ENCODE data around the gene FAM153A.
"Not testable (repeated sequence)": the region's sequence is repeated elsewhere in the genome, so short reads cannot be mapped to it uniquely, and the experiment has no call there.

FAM153A gene

DNA sequence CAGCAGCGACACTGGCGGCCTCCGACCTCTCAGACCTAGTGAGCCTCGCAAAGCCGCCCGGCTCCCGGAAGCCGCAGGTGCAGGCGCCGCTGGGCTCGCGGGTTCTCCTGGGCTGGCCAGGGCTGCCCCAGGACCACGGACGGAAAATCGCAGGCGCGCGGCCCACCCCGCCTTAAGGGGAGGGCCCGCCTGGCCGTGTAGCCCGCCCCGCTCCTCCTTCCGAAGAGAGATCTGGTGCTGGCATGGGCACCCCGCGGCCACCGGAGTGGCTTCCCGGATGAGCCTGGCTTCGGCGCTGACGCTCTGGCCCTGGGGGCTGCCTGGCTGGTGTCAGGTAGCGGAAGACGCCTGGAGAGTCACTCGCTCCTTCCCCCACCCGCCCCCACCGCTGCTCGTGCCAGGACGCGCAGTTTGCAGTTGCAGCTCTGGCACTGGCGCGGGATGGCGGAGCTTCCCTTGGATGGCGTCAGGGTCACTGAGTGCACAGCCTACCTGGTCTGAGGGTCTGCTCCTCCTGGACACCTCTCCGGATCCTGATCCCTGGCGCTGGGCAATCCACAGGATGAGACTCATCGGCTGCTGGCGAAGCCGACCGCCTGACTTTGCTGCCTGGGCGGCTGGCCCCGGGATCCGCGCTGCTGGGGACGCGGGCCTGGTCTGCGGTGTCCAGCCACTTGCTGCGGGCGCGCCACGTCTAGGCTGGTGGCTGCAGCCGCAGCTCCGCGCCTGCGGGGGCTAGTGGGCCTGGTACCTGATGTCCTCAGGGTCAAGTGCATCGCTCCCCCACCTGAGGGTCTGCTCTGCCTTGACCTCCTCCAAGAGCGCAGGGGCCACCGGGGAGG, at the start of gene FAM153A:
FAM153A (minus strand) TSS at position 108 of the 842 bp plus-strand sequence.
- not testable (repeated sequence) for DNase-seq

DNA sequence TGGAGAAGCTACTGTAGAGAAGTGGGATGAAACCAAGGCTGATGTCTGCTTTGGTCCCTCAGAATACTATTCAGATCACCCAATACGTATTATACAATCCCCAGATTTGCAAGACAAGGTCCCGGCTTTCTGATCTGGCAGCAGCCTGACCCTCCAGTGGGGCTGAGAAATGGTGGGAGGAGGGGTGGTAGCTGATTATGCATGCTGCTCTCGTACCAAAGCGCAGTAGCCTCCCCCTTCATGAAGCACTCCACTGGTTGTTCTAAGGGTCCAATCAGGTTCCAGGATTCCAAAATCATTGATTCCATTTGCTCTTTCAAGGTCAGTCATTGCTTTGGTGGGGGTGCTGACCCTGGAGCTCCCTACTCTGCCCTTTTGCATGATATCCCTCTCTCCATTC, 49.6 kb upstream of the FAM153A start:
- not testable (repeated sequence) for DNase-seq

DNA sequence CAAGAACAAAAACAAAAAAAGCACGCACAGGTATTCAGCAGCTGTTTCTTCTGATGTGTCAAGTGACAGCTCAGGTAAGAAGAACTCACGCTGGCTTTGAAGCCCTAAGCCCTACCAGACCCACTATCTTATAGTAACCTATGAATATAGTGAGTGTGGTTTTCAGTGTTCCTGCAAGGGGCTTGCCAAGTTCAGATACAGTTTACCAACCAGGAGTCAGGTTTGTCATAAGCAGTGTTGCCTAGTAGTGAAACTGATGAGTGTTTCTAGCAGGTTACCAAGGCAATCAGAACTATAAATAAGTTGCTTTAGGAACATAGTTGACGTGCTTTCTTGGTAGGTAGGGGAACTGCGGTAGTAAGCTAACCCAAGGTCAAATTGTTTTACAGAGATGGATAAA, 43.4 kb upstream of the FAM153A start:
- DNase-seq, result not testable (repeated sequence)

DNA sequence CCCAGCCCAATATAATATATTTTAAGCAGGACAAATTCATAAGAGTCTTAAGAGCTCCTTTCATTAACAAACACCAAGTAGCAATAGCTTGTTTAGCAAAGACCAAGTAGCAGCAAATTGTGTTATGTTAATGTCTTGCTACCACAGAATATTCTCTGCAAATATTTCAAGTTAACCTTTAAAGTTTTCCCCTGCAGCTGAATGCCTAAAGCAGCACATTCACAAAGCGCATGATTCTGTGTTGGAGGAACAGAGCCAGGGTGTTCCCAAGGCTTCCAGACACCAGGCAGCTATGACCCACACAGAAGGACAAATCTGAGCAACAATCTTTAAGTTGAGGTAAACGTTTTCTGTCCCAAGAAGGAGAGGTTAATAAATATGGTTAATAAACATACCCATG, 42.1 kb upstream of the FAM153A start:
- DNase-seq, result not testable (repeated sequence)

DNA sequence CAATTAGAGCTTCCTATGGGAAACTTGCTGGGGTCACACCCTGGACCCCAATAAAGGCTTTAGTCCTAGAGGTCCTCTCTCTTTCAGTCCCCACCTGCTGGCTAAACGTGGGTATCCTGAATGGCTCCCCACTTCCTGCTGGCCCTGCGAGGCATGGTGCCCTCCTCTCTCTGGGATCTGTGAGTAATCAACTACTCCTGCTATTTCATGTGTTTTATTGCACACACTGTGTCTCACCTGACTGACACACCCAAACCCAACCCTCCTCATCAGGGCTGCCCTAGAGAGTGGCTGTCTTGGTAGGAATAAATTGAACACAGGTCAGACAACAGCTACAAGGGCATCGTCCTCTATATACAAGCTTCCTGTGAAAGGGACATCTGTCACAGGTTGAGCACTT, 39.8 kb upstream of the FAM153A start:
- DNase-seq, result not testable (repeated sequence)

DNA sequence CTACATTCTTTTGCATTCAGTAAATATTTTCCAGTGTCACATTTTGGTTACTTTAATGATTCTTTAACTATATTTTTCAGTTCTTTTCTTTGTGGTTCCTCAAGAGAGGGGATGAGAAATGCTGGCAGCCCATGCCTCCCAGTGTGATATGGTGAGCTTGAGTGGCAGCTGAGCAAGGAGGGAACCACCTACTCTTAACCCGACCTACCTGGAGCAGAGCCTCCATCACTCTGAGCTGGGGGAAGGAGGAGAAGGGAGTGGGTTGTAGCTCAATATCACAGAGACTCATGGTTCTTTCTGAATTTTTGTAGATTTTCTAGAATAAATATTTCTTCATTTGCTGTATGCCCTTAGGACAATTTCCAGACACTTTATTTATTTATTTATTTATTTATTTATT, 37.0 kb upstream of the FAM153A start:
- DNase-seq, result not testable (repeated sequence)

DNA sequence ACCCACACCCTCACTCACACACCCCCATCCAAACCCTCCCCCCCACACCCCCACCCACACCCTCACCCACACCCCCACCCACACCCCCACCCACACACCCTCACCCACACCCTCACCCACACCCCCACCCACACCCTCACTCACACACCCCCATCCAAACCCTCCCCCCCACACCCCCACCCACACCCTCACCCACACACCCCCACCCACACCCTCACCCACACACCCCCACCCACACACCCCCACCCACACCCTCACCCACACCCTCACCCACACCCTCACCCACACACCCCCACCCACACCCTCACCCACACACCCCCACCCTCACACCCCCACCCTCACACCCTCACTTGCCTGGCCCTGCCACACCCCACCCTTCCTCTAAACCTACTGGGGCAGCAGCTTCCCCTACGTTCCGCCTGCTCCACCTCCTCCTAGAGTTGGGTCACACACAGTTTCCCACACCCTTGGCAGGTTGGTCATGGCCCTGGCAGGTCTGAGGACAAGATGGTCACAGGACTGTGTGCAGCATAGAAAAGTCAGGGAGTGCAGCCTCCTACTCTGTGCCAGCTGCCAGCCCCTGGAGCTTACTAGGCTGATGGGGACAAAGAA, 30.2 kb upstream of the FAM153A start:
- DNase-seq, result not testable (repeated sequence)

DNA sequence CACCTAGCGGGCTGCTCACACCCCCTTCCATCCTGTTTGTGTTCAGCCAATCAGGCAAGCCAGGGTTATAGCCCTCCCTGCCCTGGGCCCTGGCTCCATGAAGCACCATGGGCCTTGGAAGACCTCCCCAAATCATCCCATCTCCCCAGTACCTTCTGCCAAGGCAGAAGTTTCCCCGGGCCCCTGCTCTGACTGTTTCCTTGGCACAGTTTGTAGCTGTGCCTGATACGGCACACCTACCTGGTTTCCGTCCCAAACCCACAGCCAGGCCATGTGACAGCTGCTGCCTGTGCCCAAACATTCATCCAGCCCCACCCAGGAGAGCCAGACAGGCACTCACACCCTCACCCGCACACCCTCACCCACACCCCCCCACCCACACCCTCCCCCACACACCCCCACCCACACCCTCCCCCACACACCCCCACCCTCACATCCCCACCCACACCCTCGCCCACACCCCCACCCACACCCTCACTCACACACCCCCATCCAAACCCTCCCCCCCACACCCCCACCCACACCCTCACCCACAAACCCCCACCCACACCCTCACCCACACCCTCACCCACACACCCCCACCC, 29.6 kb upstream of the FAM153A start:
- not testable (repeated sequence) for DNase-seq

DNA sequence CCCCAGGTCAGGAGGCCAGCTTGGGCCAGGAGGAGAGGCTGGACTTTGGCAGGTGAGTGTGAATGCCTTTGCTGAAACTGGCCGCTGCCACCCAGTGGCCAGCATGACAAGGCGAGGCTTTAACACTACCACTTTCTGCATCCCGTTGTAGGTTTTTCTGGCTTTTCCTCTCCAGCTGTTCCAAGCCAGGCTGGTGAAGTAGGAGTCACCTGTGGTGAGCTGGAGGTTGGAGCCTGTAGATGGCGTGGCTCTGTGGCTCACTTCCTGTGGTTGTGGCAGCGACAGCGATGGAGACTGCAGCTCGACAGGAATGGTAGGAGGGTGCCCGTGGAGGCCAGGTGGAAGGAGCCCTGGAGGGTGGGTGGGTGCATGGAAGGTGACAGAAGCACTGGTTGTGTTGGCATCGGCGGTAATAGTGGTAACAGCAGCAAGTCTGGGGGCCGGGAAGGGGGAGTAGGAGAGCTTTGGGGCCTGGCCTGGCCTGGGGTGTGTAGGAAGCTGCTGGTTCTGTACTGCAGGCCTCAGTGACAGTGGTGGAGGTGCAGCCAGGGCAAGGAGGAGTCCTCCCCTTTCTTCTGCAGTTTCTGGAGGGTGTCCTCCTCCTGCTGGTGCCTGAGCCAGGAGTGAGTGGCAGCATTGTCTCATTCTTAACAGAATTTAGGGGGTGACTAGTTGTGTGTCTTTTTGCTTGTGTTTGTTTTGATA, 26.7 kb upstream of the FAM153A start:
- not testable (repeated sequence) for DNase-seq

DNA sequence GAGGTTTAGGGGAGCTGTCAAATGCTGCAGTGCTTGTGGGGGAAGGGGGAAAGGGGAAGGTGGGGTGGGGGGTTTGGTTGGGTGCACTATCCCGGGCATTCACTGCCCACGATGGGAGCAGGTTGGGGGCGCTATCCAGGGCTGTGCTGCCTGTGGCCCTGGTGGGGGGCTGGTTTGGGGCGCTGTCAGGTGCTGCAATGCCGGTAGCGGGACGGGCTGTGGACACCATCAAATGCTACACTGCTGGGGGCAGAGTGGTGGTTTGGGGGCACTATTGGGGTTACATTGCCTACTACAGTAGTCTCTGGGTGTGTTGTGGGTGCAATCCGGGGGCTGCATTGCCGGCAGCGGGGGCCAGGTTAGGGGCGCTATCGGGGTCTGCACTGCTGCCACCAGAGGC, 25.7 kb upstream of the FAM153A start:
- DNase-seq, result not testable (repeated sequence)

DNA sequence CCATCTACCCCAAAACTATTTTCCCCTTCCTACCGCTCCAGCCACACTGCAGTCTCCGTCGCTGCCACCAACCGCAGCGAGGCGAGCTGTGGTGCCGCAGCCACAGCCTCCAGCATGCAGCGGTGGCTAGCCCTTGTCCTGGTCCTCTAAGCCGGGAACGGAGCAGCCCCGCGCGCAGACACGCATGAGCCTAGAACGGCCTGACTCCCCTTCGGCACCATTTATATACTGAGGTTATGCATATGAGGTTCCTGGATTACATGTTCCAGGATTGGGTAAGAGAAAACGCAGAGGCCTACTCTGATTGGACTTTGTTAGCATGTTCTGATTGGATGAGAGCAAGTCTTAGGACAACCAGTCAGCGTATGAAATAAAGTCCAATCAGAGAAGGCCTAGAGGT, 24.6 kb upstream of the FAM153A start:
- not testable (repeated sequence) for DNase-seq

DNA sequence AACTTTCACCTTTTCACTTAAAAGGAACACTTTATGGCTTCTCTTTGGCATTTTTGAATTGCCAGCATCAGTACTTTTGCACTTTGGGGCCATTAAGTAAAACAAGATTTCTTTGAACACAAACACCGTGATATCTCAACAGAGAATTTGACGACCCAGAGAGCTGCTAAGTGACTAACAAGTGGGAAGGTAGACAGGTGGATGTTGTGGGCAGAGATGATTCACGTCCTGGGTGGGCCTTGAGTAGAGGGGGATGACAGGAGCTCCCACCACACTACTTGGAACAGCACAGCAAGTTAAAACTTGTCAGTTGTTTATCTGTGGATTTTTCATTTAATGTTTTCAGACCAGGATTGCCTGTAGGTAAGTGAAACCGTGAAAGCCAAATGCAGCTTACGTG, 18.7 kb upstream of the FAM153A start:
- DNase-seq, result not testable (repeated sequence)

DNA sequence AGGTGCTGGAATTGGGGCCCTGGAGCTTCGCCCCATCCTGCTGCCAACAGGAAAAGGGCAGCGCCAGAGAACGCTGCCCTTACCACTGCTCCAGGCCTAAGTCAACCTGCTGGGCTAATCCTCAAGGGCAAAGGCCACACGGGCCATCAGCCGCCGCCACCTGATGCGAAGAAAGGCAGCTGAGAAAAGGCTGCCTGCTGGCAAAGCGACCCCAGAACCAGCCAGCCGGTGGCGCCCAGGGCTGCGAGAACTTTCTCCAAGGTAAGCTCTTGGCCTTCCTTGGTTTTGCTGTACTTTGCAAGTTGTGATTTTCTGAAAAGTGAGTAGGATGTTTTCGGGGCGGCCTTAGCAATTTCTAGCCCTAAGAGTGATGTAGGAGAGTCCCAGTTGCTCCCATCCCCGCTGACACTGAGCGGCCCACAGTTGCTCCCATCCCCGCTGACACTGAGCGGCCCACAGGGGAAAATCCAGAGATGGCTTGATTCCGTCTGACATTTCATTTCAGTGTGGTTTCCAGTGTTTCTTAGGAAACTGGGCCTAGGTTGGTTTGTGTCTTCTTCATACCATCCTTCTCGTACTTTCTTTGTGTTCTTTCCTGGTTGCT, 15.6 kb upstream of the FAM153A start:
- not testable (repeated sequence) for DNase-seq

DNA sequence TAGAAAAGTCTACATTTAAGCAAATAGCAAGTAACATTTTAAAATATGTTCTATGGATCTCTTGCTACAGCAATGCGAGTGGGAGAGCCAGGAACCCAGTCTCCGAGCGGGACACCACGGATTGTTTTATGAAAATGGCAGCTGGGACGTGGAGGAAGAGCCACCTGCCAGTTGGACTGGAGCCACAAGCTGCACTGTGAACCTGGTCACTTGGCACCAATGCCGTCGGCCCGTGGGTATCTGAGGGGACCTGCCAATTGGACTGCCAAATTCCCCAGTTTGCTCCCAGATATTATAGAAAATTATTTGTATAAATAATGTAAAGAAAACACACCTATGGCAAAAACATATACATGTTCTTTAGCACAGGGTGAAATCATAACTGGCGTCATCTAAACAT, 10.6 kb upstream of the FAM153A start:
- DNase-seq, result not testable (repeated sequence)

DNA sequence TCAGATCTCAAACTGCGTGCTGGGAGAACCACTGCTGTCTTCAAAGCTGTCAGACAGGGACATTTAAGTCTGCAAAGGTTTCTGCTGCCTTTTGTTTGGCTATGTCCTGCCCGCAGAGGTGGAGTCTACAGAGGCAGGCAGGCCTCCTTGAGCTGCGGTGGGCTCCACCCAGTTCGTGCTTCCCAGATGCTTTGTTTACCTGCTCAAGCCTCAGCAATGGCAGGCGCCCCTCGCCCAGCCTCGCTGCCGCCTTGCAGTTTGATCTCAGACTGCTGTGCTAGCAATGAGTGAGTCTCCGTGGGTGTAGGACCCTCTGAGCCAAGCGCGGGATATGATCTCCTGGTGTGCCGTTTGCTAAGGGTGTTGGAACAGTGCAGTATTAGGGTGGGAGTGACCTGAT, 8.9 kb upstream of the FAM153A start:
- DNase-seq, result not testable (repeated sequence)

DNA sequence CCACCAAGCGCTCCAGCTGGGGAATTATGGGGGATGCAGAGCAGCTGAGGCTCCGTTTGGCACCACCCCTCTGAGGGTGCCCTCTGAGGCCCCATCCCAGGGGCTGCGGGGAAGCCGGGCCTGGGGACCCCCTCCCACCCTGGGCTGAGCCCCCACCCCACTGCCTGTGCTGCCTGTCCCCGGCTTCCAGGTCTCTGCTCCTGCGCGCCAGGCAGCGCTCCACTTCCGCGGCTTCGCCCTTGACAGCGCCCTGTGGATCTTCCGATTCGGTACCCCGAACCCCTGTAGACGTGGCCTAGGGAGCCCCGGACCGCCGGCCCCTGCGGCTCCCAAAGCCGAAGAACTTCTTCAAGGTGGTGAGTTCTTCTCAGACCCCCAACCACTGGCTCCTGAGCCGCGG, 530 bp downstream of the FAM153A start:
- DNase-seq, result not testable (repeated sequence)

DNA sequence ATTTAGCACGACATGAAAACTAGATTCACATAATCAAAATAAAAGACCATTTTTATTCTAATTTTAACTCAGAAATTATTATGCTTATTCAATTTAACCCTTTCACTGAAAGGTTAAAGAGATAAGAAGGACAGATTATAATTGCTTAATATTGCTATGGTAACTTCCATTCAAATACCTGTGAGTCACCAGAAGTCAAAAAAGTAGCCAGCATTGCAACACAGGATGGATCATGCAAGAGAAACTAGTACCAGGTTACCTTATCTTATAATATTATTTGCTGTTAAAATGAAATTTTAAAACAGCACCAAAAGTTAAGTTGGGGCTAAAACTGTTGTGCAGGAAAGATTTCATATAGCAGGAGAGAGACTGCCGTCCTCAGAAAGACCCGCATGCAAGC, 11.5 kb downstream of the FAM153A start:
- not testable (repeated sequence) for DNase-seq

DNA sequence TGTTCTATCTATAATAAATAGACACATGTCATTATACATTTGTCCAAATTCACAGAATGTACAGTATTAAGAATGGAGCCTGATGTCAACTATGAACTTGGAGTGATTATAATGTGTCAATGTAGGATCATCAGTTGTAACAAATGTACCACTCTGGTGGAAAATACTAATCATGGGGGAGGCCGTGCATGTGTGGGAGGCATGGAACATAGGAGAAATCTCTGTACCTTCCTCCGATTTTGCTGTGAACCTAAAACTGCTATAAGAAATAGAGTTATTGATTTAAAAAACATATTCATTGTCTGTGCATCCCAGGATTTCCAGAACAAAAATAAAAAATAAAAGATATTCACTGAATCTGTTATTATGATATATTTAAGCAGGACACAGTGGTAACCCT, 12.1 kb downstream of the FAM153A start:
- DNase-seq, result not testable (repeated sequence)

DNA sequence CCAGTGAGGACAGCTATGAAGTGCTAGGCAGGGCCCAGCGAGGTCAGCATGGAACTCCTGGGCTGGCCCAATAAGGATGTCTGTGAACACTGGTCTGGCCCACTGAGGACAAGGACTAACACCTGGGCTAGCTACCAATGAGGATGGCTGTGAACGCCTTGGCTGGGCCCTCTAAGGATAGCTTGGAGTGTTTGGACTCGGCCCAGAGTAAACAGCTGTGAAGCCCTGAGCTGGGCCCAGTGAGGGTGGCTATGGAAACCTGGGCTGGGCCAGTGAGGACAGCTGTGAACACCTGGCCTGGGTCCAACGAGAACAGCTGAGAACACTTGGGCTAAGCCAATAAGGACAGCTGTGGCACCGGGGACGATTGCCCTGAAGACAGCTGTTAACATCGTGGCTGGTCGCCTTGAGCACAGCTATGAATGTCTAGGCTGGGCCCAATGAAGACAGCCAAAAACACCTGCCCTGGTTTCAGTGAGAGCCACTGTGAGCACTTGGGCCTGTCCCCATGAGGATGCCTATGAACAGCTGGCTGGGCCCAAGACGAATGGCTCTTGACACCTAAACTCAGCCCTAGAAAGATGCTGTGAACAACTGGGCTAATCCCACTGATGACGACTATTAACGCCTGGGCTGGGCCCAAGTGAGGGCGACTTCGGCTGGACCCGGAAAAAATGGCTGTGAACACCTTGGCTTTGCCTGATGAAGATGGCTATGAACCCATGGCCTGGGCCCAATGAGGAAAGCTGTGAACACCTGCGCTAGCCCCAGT, 18.8 kb downstream of the FAM153A start:
- not testable (repeated sequence) for DNase-seq

DNA sequence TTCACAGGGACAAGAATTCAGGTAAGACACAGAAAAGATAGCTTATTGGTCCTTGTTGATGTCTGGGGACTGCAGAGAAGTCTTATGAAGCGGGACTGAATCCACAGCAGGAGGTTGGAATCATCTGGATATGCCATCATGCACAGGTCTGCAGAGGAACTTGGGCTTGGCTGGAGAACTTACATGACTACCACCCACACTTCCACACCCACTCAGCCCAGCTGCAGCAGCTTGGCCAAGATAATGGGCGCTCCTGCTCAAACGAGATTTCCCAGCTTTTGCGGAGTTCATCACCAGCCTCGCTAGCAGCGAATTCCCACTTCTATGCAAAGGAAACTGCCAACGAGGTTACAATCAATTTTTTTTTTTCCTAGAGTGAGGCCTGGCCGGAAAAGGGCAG, 21.7 kb downstream of the FAM153A start:
- DNase-seq, result not testable (repeated sequence)

DNA sequence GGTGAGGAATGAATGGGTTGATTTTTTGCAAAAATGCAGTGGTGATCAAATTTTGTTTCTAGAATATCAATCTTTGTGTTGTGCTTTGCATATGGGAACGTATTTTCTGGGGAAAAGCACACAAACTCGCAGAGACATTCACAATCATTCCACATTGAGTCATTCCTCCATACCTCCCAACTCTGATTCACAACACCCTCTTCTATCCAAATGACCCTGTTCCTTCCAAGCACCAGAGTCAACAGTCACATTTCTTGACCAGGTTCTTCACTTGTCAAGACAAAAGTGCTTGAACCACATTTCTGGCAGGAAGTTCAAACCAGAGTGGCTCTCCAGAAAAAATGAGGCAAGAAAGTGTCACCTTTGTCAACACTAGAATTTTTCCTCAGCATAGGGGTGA, 35.3 kb downstream of the FAM153A start:
- not testable (repeated sequence) for DNase-seq

DNA sequence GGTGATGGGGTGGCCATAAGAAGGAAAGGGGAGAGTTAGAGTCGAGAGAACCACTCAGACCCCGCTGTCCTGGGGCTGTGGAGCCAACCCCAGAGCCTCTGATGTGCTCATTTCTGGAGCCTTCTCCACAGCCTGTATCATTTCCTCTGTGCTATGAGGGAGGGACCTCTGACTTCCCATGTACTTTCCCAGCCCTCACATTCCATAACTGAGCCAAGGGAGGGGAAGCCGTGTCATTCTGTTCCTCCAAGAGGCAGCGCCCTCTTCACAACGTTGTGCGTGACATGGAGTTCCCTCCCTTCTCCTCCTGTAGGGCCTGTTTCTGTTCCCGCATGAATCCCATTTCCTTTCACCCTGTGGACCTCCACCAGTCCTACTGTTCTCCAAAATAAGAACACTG, 57.8 kb downstream of the FAM153A start:
- DNase-seq, result not testable (repeated sequence)

All from NCI-H748 treated with DMSO at 0.1 percent for 48 hours (cell line).